ENCODE data around the gene AHCYL2. TPM values are rescaled to one million over a fixed set of nuclear protein-coding genes. Genes with fewer than 3 reads are reported as not detected.

Gene AHCYL2
- polyA plus RNA-seq, 3 donors, result 10.7 to 14.6 (median 12.1) TPM

DNA sequence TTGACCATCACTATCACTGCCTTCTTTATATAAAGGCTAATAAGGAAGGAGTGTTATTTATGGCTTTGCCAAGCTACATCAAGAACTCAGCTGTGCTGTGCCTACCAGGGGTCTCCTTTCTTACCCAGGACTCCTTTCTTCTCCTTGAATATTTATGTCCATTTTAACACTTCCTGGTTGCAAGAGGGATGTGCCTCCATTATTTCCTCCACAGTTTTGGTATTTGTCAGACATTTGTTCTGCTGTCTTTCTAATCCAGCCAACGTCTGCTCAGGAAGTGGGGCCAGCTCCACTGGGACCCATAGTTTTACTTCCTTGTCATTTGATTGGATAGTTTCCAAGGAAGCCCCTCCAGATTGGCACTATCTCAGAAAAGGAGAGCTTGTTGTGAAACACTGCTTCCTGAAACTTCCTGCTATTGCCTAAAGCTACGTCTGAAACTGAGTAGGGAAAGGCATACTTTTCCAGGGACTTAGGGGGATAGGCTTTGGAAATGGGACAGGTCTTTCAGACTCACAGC is 202.8 kb downstream of the AHCYL2 start:
- Histone ChIP-seq H3K9ac (ENCODE audit: insufficient read depth, low read length, poor library complexity, severe bottlenecking) (no peak overlapping the region), H3K4me3 (replicated peaks in 1 of 3; ENCODE audit: low read depth in 2 of 3, low read length in 3 of 3) (no peak overlapping the region), H2AFZ (ENCODE audit: insufficient read depth, low read depth, low read length, poor library complexity, severe bottlenecking) (no peak overlapping the region), H3K36me3 (replicated peaks in 1 of 2; ENCODE audit: control insufficient read depth in 1 of 2, insufficient read depth in 2 of 2, low read length in 2 of 2) (peaks cover 28 to 50% of the 10 kb centered on the region in 2 donors), H3K4me1 (ENCODE audit: control insufficient read depth in 1 of 2, insufficient read depth in 2 of 2, low read length in 2 of 2) (no peaks in the 10 kb centered on the region), H4K20me1 (ENCODE audit: insufficient read depth, low read length) (no peaks in the 10 kb centered on the region), H3K27ac (ENCODE audit: low read depth in 1 of 2, low read length in 2 of 2) (no peak overlapping the region), H3K9me3 (replicated peaks in 1 of 2; ENCODE audit: control insufficient read depth in 1 of 2, insufficient read depth in 1 of 2, low read length in 2 of 2) (no peaks in the 10 kb centered on the region), H3K79me2 (ENCODE audit: insufficient read depth, low read length) (no peaks in the 10 kb centered on the region), H3K27me3 (ENCODE audit: control insufficient read depth in 2 of 2, insufficient read depth in 2 of 2, low read length in 2 of 2) (peaks cover 3 to 8% of the 10 kb centered on the region in 2 donors), H3K4me2 (replicated peaks; ENCODE audit: extremely low read depth, low read length, poor library complexity, severe bottlenecking) (no peak overlapping the region)
- Mint-ChIP-seq H3K36me3 (peaks cover 46 to 52% of the 10 kb centered on the region in 2 donors), H3K27ac (peak overlapping the region in 1 of 7 donors; percentile 37), H3K4me1 (peaks cover 12% of the 10 kb centered on the region), H3K9me3 (no peaks in the 10 kb centered on the region), H3K4me3 (no peak overlapping the region), H3K27me3 (ENCODE audit: low read depth in 3 of 3) (peaks cover 4 to 9% (median 5%) of the 10 kb centered on the region in 3 donors)
- DNase-seq, result no peak
- 0% methylated on average over 2 of the region's 2 CpGs for WGBS (ENCODE audit: insufficient coverage)
- TF ChIP-seq, protein P1, sequence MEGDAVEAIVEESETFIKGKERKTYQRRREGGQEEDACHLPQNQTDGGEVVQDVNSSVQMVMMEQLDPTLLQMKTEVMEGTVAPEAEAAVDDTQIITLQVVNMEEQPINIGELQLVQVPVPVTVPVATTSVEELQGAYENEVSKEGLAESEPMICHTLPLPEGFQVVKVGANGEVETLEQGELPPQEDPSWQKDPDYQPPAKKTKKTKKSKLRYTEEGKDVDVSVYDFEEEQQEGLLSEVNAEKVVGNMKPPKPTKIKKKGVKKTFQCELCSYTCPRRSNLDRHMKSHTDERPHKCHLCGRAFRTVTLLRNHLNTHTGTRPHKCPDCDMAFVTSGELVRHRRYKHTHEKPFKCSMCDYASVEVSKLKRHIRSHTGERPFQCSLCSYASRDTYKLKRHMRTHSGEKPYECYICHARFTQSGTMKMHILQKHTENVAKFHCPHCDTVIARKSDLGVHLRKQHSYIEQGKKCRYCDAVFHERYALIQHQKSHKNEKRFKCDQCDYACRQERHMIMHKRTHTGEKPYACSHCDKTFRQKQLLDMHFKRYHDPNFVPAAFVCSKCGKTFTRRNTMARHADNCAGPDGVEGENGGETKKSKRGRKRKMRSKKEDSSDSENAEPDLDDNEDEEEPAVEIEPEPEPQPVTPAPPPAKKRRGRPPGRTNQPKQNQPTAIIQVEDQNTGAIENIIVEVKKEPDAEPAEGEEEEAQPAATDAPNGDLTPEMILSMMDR (IDR thresholded peaks at IDR 0.05), result no peak
- intact Hi-C loops (cut with micrococcal nuclease), result no loop called here

DNA sequence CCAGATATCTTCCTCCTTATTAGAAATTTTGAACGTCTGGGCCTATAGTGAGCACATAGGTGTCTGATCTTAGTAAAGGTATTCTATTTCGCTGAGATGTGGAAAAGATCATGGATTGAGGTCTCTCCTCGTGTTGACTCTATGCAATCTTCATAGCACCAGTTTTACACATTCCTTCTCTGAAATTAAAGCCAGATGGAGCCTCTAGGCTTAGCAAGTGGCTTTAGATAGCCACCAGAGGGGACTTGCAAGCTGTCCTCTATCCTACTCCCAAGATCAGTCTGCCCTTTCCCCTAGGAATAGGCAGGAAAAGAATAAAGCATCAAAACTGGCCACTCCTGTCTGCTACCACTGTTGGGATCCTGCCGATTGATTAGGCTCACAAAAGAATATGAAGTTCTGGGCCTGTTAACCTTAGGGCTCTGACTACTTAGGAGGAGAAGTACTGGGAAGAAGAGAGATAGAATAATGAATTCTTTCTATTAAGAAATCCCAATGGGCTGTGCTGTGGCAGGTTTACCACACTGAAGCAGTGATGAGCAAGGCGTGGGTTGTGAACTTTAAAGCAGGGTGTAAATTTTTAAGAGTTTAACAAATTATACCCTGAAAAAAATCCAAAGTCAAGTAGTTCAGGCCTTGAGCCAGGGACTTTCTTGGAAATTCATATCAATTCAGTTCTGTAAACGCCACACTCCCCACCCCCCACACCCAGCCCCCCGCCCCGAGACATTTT is 207.2 kb downstream of the AHCYL2 start:
- Histone ChIP-seq H3K4me1 (ENCODE audit: control insufficient read depth in 1 of 2, insufficient read depth in 2 of 2, low read length in 2 of 2) (peaks cover 15 to 17% of the 10 kb centered on the region in 2 donors), H4K20me1 (ENCODE audit: insufficient read depth, low read length) (no peaks in the 10 kb centered on the region), H3K9me3 (replicated peaks in 1 of 2; ENCODE audit: control insufficient read depth in 1 of 2, insufficient read depth in 1 of 2, low read length in 2 of 2) (peaks cover 0 to 4% of the 10 kb centered on the region in 2 donors), H3K4me3 (replicated peaks in 1 of 3; ENCODE audit: low read depth in 2 of 3, low read length in 3 of 3) (no peak overlapping the region), H3K4me2 (replicated peaks; ENCODE audit: extremely low read depth, low read length, poor library complexity, severe bottlenecking) (no peak overlapping the region), H3K79me2 (ENCODE audit: insufficient read depth, low read length) (no peaks in the 10 kb centered on the region), H3K27ac (ENCODE audit: low read depth in 1 of 2, low read length in 2 of 2) (no peak overlapping the region), H3K27me3 (ENCODE audit: control insufficient read depth in 2 of 2, insufficient read depth in 2 of 2, low read length in 2 of 2) (peaks cover 32 to 44% of the 10 kb centered on the region in 2 donors), H2AFZ (ENCODE audit: insufficient read depth, low read depth, low read length, poor library complexity, severe bottlenecking) (no peak overlapping the region), H3K9ac (ENCODE audit: insufficient read depth, low read length, poor library complexity, severe bottlenecking) (no peak overlapping the region), H3K36me3 (replicated peaks in 1 of 2; ENCODE audit: control insufficient read depth in 1 of 2, insufficient read depth in 2 of 2, low read length in 2 of 2) (peaks cover 3 to 6% of the 10 kb centered on the region in 2 donors)
- Mint-ChIP-seq H3K27ac (peak overlapping the region in 1 of 7 donors; percentile 11), H3K27me3 (ENCODE audit: low read depth in 3 of 3) (peaks cover 38 to 47% (median 40%) of the 10 kb centered on the region in 3 donors), H3K36me3 (peaks cover 14 to 17% of the 10 kb centered on the region in 2 donors), H3K4me1 (peaks cover 29% of the 10 kb centered on the region), H3K4me3 (no peak overlapping the region), H3K9me3 (no peaks in the 10 kb centered on the region)
- TF ChIP-seq, protein P1 (IDR thresholded peaks at IDR 0.05), result no peak
- intact Hi-C loops (cut with micrococcal nuclease), result loop anchor here in 1 of 2 donors (5.0 kb wide), 1 partner anchor 50 kb away; no protein-coding TSS in a partner anchor
- DNase-seq, result no peak
- WGBS (ENCODE audit: insufficient coverage), result 100% methylated on average over 1 of the region's 8 CpGs
